ENCODE measurements around the gene NUCB2. TPM values are rescaled to one million over a fixed set of nuclear protein-coding genes. Genes with fewer than 3 reads are reported as not detected.

NUCB2 gene
- total and polyA plus RNA-seq, 4 donors: 108 to 130 (median 120) TPM

GRCh38 chr11:17378655-17379054, 102.1 kb downstream of the NUCB2 start:
- Histone ChIP-seq H3K4me1 (ENCODE audit: control insufficient read depth in 1 of 2, insufficient read depth in 2 of 2, low read length in 2 of 2) (no peaks in the 10 kb centered on the region), H3K27ac (ENCODE audit: low read depth in 1 of 2, low read length in 2 of 2) (no peak overlapping the region), H3K36me3 (ENCODE audit: control insufficient read depth in 1 of 2, insufficient read depth in 2 of 2, low read length in 1 of 2) (peaks cover 0 to 4% of the 10 kb centered on the region in 2 donors), H3K27me3 (ENCODE audit: control insufficient read depth in 1 of 2, insufficient read depth in 2 of 2, low read length in 1 of 2) (no peaks in the 10 kb centered on the region), H3K9me3 (ENCODE audit: control insufficient read depth, low read length) (peaks cover under 1% of the 10 kb centered on the region), H3K4me3 (ENCODE audit: low read length in 2 of 2) (no peak overlapping the region)
- 63 to 76% methylated on average over 2 of the region's 2 CpGs for WGBS, 2 donors
- no peak for DNase-seq
- no peak for ATAC-seq (ENCODE audit: low FRiP score)
- intact Hi-C loops (cut with DNase I): no loop called here

GRCh38 chr11:17379383-17380180, 103.0 kb downstream of the NUCB2 start:
- DNase-seq: no peak
- WGBS, 2 donors: 78 to 87% methylated on average over 7 of the region's 7 CpGs
- H3K36me3 ChIP-seq (ENCODE audit: control insufficient read depth in 1 of 2, insufficient read depth in 2 of 2, low read length in 1 of 2): peaks cover 0 to 3% of the 10 kb centered on the region in 2 donors
- no peak for ATAC-seq (ENCODE audit: low FRiP score)
- no peaks in the 10 kb centered on the region for H3K4me1 ChIP-seq (ENCODE audit: control insufficient read depth in 1 of 2, insufficient read depth in 2 of 2, low read length in 2 of 2)
- H3K9me3 ChIP-seq (ENCODE audit: control insufficient read depth, low read length): no peaks in the 10 kb centered on the region
- H3K4me3 ChIP-seq (ENCODE audit: low read length in 2 of 2): no peak overlapping the region
- H3K27ac ChIP-seq (ENCODE audit: low read depth in 1 of 2, low read length in 2 of 2): no peak overlapping the region
- H3K27me3 ChIP-seq (ENCODE audit: control insufficient read depth in 1 of 2, insufficient read depth in 2 of 2, low read length in 1 of 2): no peaks in the 10 kb centered on the region
- intact Hi-C loops (cut with DNase I): no loop called here

- Histone ChIP-seq H3K4me3 (ENCODE audit: low read length in 2 of 2) (no peak overlapping the region), H3K27me3 (ENCODE audit: control insufficient read depth in 1 of 2, insufficient read depth in 2 of 2, low read length in 1 of 2) (no peaks in the 10 kb centered on the region), H3K36me3 (ENCODE audit: control insufficient read depth in 1 of 2, insufficient read depth in 2 of 2, low read length in 1 of 2) (peaks cover 0 to 3% of the 10 kb centered on the region in 2 donors), H3K27ac (ENCODE audit: low read depth in 1 of 2, low read length in 2 of 2) (no peak overlapping the region), H3K4me1 (ENCODE audit: control insufficient read depth in 1 of 2, insufficient read depth in 2 of 2, low read length in 2 of 2) (no peaks in the 10 kb centered on the region), H3K9me3 (ENCODE audit: control insufficient read depth, low read length) (no peaks in the 10 kb centered on the region)
- ATAC-seq (ENCODE audit: low FRiP score) (no peak), DNase-seq (no peak)
- intact Hi-C loops (cut with DNase I): no loop called here
- 73 to 81% methylated on average over 4 of the region's 4 CpGs for WGBS, 2 donors
Observed at GRCh38 chr11:17381156-17381555, 104.6 kb downstream of the NUCB2 start.

Other genes starting within 250 kb of the NUCB2 start
- gene RPS13, start 199.1 kb upstream of the NUCB2 start, total RNA-seq: 100 to 1,000 TPM; 699 to 761 TPM
- 1,000 to 10,000 TPM; 2,046 to 4,498 TPM for gene RPS13, start 199.1 kb upstream of the NUCB2 start, polyA plus RNA-seq
- gene PIK3C2A, start 68.8 kb upstream of the NUCB2 start, total RNA-seq: 100 to 1,000 TPM; 100 to 110 TPM
- gene PIK3C2A, start 68.8 kb upstream of the NUCB2 start, polyA plus RNA-seq: 10 to 100 TPM; 12.1 to 16.3 TPM
- gene NCR3LG1, start 75.1 kb downstream of the NUCB2 start, total RNA-seq: 1 to 10 TPM; 2.9 to 3.2 TPM
- under 1 TPM; 0.38 to 0.74 TPM for gene NCR3LG1, start 75.1 kb downstream of the NUCB2 start, polyA plus RNA-seq
- 1 to 10 TPM; 1.0 to 1.3 TPM for gene KCNJ11, start 111.9 kb downstream of the NUCB2 start, total RNA-seq
- gene KCNJ11, start 111.9 kb downstream of the NUCB2 start, polyA plus RNA-seq: 1 to 10 TPM; 1.6 to 3.8 TPM
- 1 to 10 TPM in 1 of 2 donors, under 1 TPM in 1; 0.32 to 2.5 TPM for gene ABCC8, start 200.1 kb downstream of the NUCB2 start, total RNA-seq
- under 1 TPM in 1 of 2 donors, not detected in 1; 0.59 TPM for gene ABCC8, start 200.1 kb downstream of the NUCB2 start, polyA plus RNA-seq